ENCODE data around the gene GRIP2. TPM values are rescaled to one million over a fixed set of nuclear protein-coding genes. Genes with fewer than 3 reads are reported as not detected.

The GRIP2 gene
- polyA plus RNA-seq, 1 donor from 2014 or later, result 8.6 TPM

GRCh38 chr3:14488286-14489041, 51.7 kb downstream of the GRIP2 start:
- no peaks in the 10 kb centered on the region for H3F3A ChIP-seq (ENCODE audit: insufficient read depth, low read length, poor library complexity, severe bottlenecking)
- no peak overlapping the region for H3K4me3 ChIP-seq (ENCODE audit: low read length)
- H3K27ac ChIP-seq (ENCODE audit: low read length), result no peak overlapping the region
- H2AFZ ChIP-seq (ENCODE audit: low read depth, low read length), result no peak overlapping the region
- H3K4me2 ChIP-seq (ENCODE audit: low read length), result no peak overlapping the region
- no peaks in the 10 kb centered on the region for H3K9me3 ChIP-seq (ENCODE audit: low read length)
- no peaks in the 10 kb centered on the region for H3K36me3 ChIP-seq (ENCODE audit: insufficient read depth, low read length)
- H4K20me1 ChIP-seq (ENCODE audit: insufficient read depth), result no peaks in the 10 kb centered on the region
- TF ChIP-seq EZH2 (IDR thresholded peaks at IDR 0.05; ENCODE audit: borderline replicate concordance, insufficient read depth, low read length, poor library complexity, severe bottlenecking) (no peak), RAD21 (conservative IDR thresholded peaks at IDR 0.05) (no peak), POLR2AphosphoS5 (IDR thresholded peaks at IDR 0.05) (no peak), CTCF (IDR thresholded peaks at IDR 0.05; ENCODE audit: poor library complexity, severe bottlenecking) (no peak), TAF1 (IDR thresholded peaks at IDR 0.05; ENCODE audit: low read depth) (no peak), REST (IDR thresholded peaks at IDR 0.05; ENCODE audit: borderline replicate concordance) (no peak), MXI1 (conservative IDR thresholded peaks at IDR 0.05; ENCODE audit: poor library complexity, severe bottlenecking) (no peak), SMC3 (conservative IDR thresholded peaks at IDR 0.05; ENCODE audit: poor library complexity) (no peak), EP300 (conservative IDR thresholded peaks at IDR 0.05; ENCODE audit: poor library complexity, severe bottlenecking) (no peak)
- H3K9ac ChIP-seq (ENCODE audit: low read length), result no peak overlapping the region
- no peaks in the 10 kb centered on the region for H3K27me3 ChIP-seq (ENCODE audit: insufficient read depth, low read depth, low read length)
- no peaks in the 10 kb centered on the region for H3K9me2 ChIP-seq (ENCODE audit: insufficient read depth, low read length)
- no peaks in the 10 kb centered on the region for H3K79me2 ChIP-seq (replicated peaks; ENCODE audit: insufficient read depth, low read length)

GRCh38 chr3:14487821-14488220, 52.3 kb downstream of the GRIP2 start:
- no peak overlapping the region for H3K4me2 ChIP-seq (ENCODE audit: low read length)
- H3F3A ChIP-seq (ENCODE audit: insufficient read depth, low read length, poor library complexity, severe bottlenecking), result no peaks in the 10 kb centered on the region
- H3K79me2 ChIP-seq (replicated peaks; ENCODE audit: insufficient read depth, low read length), result no peaks in the 10 kb centered on the region
- no peaks in the 10 kb centered on the region for H3K27me3 ChIP-seq (ENCODE audit: insufficient read depth, low read depth, low read length)
- no peaks in the 10 kb centered on the region for H3K36me3 ChIP-seq (ENCODE audit: insufficient read depth, low read length)
- no peak overlapping the region for H3K9ac ChIP-seq (ENCODE audit: low read length)
- H3K4me3 ChIP-seq (ENCODE audit: low read length), result no peak overlapping the region
- no peak for TF ChIP-seq MXI1 (conservative IDR thresholded peaks at IDR 0.05; ENCODE audit: poor library complexity, severe bottlenecking)
- TF ChIP-seq EP300 (conservative IDR thresholded peaks at IDR 0.05; ENCODE audit: poor library complexity, severe bottlenecking), result no peak
- H3K9me3 ChIP-seq (ENCODE audit: low read length), result no peaks in the 10 kb centered on the region
- H4K20me1 ChIP-seq (ENCODE audit: insufficient read depth), result no peaks in the 10 kb centered on the region
- H2AFZ ChIP-seq (ENCODE audit: low read depth, low read length), result no peak overlapping the region
- no peak overlapping the region for H3K27ac ChIP-seq (ENCODE audit: low read length)
- no peaks in the 10 kb centered on the region for H3K9me2 ChIP-seq (ENCODE audit: insufficient read depth, low read length)
